ENCODE results near the gene PLEKHG4. TPM values are rescaled to one million over a fixed set of nuclear protein-coding genes. Genes with fewer than 3 reads are reported as not detected.

Gene PLEKHG4
- total RNA-seq, 4 donors from 2014 or later, result 2.4 to 13.2 (median 10.2) TPM

DNA sequence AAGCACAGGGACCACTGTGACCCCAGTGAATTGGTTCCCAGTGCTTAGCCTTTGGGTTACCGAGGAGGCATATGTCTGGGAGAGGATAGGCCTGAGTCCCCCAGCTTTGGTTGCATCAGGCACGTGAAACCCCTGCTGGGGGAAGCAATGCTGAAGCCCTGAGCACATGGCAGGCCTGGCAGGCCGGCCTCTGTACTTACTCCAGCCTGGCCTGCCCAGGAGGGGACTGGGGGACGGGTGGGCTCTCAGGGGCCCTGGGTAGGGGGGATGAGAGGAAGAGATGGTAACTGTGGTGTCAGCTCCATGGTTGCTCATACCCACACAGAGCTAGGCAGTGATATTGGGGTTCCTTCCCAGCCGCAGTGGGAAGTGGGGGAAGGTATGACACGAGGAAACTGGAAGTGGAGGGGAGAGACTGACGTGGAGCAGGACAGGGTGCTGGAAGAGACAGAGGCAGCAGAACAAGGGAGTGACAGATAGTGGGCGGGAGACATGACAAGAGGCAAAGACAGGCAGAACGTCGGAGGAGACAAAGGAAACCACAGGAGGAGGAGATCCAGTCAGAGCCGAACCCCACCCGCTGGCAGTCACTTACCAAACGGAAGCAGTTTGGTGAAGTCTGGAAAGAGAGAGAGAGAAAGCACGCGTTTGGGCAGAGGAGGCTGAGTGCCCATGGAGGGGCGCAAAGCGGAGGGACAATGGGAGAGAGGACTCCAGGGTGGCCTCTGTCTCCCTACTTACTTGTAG, 43.3 kb upstream of the PLEKHG4 start:
- TF ChIP-seq, protein P1, sequence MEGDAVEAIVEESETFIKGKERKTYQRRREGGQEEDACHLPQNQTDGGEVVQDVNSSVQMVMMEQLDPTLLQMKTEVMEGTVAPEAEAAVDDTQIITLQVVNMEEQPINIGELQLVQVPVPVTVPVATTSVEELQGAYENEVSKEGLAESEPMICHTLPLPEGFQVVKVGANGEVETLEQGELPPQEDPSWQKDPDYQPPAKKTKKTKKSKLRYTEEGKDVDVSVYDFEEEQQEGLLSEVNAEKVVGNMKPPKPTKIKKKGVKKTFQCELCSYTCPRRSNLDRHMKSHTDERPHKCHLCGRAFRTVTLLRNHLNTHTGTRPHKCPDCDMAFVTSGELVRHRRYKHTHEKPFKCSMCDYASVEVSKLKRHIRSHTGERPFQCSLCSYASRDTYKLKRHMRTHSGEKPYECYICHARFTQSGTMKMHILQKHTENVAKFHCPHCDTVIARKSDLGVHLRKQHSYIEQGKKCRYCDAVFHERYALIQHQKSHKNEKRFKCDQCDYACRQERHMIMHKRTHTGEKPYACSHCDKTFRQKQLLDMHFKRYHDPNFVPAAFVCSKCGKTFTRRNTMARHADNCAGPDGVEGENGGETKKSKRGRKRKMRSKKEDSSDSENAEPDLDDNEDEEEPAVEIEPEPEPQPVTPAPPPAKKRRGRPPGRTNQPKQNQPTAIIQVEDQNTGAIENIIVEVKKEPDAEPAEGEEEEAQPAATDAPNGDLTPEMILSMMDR (IDR thresholded peaks at IDR 0.05; ENCODE audit: low read depth), result no peak

- TF ChIP-seq, protein P1 (IDR thresholded peaks at IDR 0.05; ENCODE audit: low read depth), result no peak
These were observed 42.6 kb upstream of the PLEKHG4 start for GRCh38 chr16:67236563-67237395.

DNA sequence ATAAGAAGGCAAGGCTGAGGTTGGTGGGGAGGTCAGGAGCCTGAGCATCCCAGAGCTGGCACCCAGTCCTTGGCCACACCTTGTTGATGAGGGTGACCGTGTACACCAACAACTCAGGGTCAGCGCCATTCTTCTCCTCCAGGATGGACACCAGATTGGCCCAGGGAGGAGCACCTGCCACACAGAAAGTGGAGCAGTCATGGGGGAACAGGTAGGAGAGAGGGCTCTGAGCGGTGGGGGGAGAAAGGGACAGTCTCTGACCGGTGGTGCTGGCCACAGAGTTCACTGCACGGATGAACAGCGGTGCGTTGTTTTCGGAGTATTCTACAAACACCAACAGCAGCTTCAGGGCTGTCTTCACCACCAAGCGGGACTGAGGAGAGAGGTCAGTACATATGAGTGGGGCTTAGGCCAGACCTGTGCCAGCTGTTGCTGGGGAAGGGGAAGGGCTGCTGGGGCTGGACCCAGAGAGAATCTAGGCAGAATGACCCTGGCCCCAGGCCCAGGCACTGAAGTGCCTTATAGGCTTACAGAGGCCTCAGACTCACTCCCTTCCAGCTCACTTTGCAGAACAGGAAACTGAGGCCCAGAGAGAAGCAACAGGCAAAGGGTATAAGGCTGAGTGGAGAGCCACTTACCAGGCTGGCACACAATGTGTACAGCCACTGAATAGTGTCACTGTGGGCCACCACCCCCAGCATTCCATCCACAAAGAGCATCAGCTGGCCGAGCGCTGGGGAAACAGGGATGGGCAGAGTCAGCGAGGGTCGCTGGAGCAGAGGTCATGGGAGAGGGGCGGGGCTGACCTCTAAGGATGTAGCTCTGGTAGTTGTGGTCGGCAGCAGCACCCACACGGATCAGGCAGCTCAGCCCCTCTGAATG, 41.7 kb upstream of the PLEKHG4 start:
- TF ChIP-seq, protein P1 (IDR thresholded peaks at IDR 0.05; ENCODE audit: low read depth), result no peak

- TF ChIP-seq, protein P1 (IDR thresholded peaks at IDR 0.05; ENCODE audit: low read depth), result no peak
These were observed 41.1 kb upstream of the PLEKHG4 start for GRCh38 chr16:67238278-67238575.

GRCh38 chr16:67238806-67239470, 40.4 kb upstream of the PLEKHG4 start:
- TF ChIP-seq, protein P1 (IDR thresholded peaks at IDR 0.05; ENCODE audit: low read depth), result no peak

GRCh38 chr16:67240506-67240905, 38.8 kb upstream of the PLEKHG4 start:
- TF ChIP-seq, protein P1 (IDR thresholded peaks at IDR 0.05; ENCODE audit: low read depth), result no peak

Data from subcutaneous adipose tissue (tissue), 4 donors.